Kidney epithelial cell (primary cell): ENCODE measurements around the gene FOXP1. TPM values are rescaled to one million over a fixed set of nuclear protein-coding genes. Genes with fewer than 3 reads are reported as not detected.

Experiments used
- DNase-seq: peaks from one replicate; pipeline ENCODE4 v3.0.0-alpha.2; 2010; ENCODE audit warnings: low read depth
- H3K27me3 ChIP-seq: 2 replicates; pipeline ENCODE4 v1.6.0; 2011; ENCODE audit warnings: low read length; ENCODE audit not compliant: control insufficient read depth, insufficient read depth
- H3K36me3 ChIP-seq: 2 replicates; pipeline ENCODE4 v1.5.1; 2011; ENCODE audit warnings: low read length; ENCODE audit not compliant: control insufficient read depth, insufficient read depth
- H3K4me3 ChIP-seq: 2 replicates; pipeline ENCODE4 v1.5.1; 2011; ENCODE audit warnings: low read depth, mild to moderate bottlenecking, control low read depth, low read length
- total RNA-seq: library from RNA; depleted of rRNA; stranded (reverse); fragments of >200 nt; gene quantifications from 2 replicates; pipeline ENCODE4 v1.2.3, GENCODE V29; 2015
- TF ChIP-seq, protein P1 (sequence below): IDR thresholded peaks from 2 replicates; pipeline ENCODE4 v1.5.1; 2011; ENCODE audit warnings: mild to moderate bottlenecking, moderate library complexity, low read length, control low read depth, inconsistent platforms; ENCODE audit not compliant: insufficient read depth, poor library complexity, severe bottlenecking

Gene FOXP1
- total RNA-seq, 1 donor from 2014 or later: 75.0 TPM

DNA sequence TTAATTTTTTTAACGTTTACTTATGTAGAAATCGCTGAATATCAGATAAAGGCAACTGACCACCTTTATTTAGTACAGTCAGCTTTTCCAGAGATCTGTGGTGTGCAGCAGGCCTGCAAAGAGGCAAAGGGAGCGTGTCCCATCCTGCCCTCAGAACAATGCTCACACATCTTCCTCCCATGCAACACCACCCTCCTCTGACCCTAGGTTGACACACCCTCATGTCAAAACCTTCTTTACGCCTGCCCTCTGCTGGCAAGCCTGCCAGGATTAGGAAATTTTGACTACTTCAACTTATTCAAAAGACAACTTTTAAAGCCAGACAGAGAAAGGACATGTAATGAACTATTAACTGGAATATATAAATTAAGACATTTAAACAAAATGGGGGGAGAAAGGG is 513.7 kb downstream of the FOXP1 start:
- no peak for DNase-seq
- H3K36me3 ChIP-seq: no peaks in the 10 kb centered on the region
- TF ChIP-seq, protein P1, sequence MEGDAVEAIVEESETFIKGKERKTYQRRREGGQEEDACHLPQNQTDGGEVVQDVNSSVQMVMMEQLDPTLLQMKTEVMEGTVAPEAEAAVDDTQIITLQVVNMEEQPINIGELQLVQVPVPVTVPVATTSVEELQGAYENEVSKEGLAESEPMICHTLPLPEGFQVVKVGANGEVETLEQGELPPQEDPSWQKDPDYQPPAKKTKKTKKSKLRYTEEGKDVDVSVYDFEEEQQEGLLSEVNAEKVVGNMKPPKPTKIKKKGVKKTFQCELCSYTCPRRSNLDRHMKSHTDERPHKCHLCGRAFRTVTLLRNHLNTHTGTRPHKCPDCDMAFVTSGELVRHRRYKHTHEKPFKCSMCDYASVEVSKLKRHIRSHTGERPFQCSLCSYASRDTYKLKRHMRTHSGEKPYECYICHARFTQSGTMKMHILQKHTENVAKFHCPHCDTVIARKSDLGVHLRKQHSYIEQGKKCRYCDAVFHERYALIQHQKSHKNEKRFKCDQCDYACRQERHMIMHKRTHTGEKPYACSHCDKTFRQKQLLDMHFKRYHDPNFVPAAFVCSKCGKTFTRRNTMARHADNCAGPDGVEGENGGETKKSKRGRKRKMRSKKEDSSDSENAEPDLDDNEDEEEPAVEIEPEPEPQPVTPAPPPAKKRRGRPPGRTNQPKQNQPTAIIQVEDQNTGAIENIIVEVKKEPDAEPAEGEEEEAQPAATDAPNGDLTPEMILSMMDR: peak; percentile 44
- H3K4me3 ChIP-seq: no peak overlapping the region
- H3K27me3 ChIP-seq: no peaks in the 10 kb centered on the region

DNA sequence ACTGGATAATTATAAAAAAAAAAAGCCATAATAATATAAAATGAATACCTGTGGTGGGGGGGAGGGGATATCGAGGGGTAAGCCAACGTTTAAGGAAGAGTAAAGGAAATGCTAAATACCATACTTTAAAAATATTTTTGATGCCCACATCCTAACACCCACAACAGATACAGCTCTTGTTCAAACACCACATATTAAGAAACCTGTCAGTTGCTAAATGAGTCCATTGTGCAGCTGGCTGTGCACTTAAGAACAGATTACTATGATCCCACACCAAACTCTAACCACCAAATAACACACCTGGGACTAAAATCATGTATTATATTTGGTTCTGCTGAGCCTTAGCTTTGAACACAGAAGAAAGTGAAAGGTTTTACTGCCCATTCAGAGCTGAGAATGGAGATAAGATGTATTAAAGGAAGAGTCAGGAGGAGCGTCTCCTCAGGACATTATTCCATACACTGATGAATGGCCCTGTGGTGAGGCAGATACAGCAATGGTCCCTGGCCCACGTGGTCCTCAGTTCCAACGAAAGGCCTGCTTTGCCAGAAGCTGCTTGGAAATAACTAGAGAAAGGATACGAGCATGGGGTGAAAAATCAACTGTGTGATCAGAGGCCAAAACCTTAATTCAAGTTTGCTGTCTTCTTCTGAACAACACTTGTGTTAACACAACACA is 515.4 kb downstream of the FOXP1 start:
- H3K36me3 ChIP-seq: no peaks in the 10 kb centered on the region
- no peak for DNase-seq
- H3K4me3 ChIP-seq: no peak overlapping the region
- H3K27me3 ChIP-seq: no peaks in the 10 kb centered on the region
- TF ChIP-seq, protein P1: no peak

DNA sequence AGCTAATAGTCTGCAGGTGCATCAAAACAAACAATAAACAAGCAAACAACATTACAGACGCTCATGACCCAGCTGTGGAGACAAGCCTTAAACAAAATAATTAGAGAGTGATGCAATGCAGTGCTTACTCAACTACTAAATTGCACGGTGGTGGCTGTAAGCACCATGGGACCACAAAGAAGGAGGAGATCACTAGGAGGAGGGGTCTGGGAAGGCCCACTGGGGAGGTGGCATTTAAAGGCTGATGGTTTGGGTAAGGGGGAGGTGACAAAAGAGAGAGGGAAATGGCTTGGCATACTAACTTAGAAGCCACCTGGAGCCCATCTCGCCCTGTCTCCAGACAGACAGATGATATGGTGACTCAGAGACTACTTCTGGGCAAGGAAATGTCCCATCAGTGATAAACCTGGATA is 516.7 kb downstream of the FOXP1 start:
- TF ChIP-seq, protein P1: no peak
- H3K36me3 ChIP-seq: no peaks in the 10 kb centered on the region
- no peak for DNase-seq
- no peaks in the 10 kb centered on the region for H3K27me3 ChIP-seq
- H3K4me3 ChIP-seq: no peak overlapping the region

DNA sequence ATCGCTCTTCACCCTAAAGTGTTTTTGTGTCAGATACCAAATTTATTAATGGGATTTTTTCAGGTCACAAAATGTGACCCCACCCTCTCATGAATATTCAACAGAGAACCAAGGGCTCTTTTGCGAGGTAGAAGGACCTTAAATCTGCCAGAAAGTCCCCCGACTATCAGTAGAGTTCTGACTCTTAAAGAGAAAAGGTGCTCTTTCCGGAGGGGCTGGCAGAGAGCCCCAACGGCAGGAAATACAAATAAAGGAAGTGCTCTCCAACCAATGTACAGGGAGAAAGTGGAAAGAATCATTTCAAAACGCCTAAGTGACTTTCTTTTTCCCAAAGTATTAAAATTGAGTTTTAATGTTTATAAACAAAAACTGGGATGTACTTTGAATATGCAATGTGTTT is 517.2 kb downstream of the FOXP1 start:
- H3K36me3 ChIP-seq: no peaks in the 10 kb centered on the region
- TF ChIP-seq, protein P1: no peak
- H3K4me3 ChIP-seq: no peak overlapping the region
- no peaks in the 10 kb centered on the region for H3K27me3 ChIP-seq
- no peak for DNase-seq

DNA sequence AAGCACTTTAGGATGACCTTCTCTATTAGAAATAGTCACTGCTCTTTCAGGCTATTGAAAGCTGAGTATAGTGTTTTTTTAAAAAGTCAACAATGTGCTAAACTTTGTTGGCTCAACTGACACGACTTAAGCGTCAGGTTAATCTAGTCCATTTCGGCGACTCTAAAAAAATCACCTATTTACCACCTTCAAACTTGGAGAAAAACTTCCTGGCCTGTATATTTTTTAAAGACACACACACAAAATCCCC is 517.8 kb downstream of the FOXP1 start:
- no peaks in the 10 kb centered on the region for H3K36me3 ChIP-seq
- TF ChIP-seq, protein P1: no peak

More for the DNA sequence above, 517.8 kb downstream of the FOXP1 start:
- Histone ChIP-seq H3K27me3 (no peaks in the 10 kb centered on the region), H3K4me3 (peak overlapping the region; percentile 49)
- no peak for DNase-seq
